NCI-H748 (cell line): ENCODE measurements around the gene ZBTB40.

Experiments
- DNase-seq: peaks from one replicate; lab custom pipeline; 2025; ENCODE audit not compliant: unreplicated experiment; lab: John Stamatoyannopoulos, UW

ZBTB40 gene

DNA sequence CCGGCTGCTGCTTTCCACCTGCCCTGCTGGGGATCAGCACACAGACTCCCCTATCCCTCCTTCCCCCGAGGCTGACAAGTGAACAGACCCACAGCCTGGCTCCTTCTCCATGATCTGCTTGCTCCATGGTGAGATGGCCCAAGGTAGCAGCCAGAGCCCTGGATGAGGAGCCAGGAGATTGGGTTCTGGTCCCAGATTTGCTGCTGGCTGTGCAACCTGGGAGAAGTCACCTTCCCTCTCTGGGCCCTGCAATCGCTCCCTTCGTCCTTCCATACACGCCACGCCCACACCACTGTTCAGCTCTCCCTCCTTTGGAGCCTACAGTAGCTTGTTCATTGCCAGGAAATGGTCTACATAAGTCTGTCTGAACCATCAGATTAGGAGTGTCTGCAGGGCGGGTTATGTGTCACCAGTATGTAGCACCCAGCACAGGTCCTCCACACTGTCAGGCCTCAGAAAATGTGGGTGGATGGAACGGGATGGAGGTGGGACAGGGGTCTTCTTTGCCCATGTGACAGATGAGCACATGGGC, 102.4 kb downstream of the ZBTB40 start:
- DNase-seq, result no peak

DNA sequence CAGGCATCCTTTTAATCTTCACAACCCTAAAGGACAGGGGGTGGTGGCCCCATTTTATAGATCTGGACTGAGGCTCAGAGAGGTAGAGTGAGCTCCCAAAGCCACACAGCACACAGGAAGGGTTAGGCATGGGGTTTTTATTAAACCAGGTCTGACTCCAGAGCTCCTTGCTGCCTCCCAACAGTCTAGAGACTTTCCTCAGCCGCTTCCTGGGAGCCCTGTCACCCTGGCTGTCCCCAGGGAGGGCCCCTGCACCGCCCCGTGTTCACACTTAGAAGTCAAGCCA, 103.7 kb downstream of the ZBTB40 start:
- DNase-seq, result no peak

DNA sequence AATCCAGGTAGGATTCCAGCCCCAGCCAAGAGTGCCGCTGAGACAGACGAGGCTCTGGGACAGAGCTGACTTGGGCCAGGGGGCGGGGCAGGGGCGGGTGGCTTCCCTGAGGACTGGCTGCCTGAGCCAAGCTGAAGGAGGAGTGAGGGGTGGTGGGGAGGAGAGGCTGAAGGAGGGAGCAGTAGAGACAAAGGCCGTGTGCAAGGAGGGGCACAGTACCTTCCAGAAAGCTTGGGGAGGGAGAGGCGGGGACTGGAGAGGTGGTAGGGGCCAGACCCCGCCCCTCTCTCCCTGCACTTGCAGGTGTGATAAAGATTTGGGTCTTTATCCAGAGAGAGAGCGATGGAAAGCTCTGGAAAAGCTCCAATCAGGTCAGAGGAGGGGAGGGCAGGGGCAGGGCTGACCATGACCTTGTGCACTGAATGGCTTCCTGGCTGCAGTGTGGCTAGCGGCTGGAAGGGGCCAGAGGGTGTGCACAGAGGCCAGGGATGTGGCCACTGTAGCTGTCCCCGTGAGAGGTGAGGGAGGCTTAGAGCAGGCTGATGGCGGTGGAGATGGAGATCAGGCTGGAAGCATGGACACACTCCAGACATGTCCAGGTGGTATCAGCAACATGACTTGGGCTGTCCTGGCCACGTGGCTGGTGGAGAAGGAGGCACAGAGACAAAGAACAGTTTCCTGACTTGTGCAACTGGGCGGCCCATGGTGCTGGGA, 104.9 kb downstream of the ZBTB40 start:
- no peak for DNase-seq

DNA sequence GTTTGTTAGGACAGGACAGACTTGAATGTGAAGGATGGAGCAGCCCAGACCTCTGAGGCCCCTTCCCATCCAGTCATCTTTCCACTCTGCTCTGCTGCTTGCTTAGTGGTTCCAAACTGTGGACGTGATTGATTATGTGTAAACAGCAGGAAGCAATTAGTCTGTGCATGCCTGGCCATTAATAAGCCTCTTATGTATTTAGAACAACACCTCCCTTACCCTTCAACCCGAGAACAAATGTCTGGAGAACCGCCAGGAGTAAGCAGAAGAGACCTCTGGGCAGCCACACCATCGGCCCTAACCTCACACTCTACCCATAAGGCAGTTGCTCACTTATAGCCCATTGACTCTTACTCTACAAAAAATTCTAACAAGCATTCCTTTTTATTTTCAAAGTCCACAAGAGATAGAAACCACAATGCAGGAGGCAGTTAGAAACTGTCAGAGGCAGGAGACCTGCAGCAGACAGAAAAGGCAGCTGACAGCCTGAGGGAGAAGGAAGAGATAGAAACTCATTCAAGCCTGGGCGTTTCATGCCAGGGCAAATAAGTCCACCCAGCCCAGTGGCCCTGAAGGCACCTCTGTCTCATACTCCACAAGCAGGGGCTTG, 105.8 kb downstream of the ZBTB40 start:
- peak; percentile 85 for DNase-seq

- peak; percentile 39 for DNase-seq
Measured at GRCh38 chr1:22562584-22563583, 111.2 kb downstream of the ZBTB40 start, which contains the start of gene EPHA8. Gene EPHA8 (plus strand): TSS chr1:22563489. CDS start chr1:22563636, 147 bp downstream.

DNA sequence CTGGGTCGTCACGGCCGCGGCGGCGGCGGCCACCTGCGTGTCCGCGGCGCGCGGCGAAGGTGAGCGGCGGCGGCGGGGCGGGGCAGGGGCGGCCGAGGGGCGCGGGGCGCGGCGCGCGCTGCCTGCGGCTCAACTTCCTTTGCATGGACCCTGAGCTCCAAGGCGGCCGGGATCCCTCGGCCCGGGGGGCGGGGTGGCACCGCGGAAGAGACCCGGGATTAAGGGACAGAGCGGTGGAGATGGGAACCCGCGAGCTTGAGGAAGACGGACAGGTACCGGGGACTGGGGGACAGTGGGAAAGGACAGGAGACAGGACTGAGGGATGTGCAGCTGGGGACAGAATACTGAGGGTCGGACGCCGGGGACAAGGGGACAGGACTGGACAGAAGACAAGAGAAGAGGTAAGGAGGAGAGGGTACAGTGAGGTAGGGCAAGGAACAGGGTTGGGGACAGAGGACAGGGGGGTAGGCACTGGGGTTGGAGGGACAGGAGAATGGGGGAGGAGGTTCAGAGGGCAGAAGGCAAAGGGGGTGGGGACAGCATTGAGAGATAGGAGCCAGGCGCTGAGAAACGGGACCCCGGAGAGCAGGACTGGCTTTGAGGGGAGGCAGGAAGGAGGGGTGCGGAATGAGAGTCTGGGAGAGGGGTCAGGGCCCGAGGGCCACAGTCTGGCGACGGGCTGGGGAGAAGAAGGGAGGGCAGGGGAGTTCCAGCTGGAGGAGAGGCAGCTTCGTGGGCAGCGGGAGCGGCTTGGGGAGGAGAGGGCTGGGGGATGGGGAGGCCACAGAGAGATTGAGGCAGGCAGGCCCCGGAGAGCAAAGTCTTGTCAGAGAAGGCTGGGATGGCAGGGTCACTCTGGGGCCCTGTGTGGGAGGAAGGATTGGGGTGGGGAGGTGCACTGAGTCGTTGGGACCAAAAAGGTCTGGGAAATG, 112.3 kb downstream of the ZBTB40 start:
- DNase-seq, result peak; percentile 39

- DNase-seq, result no peak
Measured at GRCh38 chr1:22566161-22566560, 114.5 kb downstream of the ZBTB40 start.

GRCh38 chr1:22567197-22567596, 115.5 kb downstream of the ZBTB40 start:
- DNase-seq, result no peak

DNA sequence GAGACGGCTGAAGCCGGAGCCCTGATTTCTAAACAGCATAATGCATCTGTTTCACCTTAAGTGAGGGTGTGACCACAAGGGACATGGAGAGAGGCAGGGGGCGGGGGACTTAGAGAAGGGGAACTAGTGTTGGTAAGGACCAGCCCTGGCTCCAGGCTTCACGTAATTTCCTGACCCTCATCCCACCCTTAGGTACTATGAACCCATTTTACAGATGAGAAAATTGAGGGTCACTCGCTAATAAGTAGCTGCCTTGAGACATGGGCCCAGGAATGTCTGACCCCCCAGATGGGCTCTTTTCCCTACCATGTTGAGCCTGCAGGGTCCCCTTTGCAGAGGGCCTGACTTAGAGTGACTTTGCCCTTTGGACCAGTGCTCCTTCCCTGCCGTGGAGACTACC, 116.3 kb downstream of the ZBTB40 start:
- no peak for DNase-seq

- no peak for DNase-seq
Measured at GRCh38 chr1:22569269-22569668, 117.6 kb downstream of the ZBTB40 start.

DNA sequence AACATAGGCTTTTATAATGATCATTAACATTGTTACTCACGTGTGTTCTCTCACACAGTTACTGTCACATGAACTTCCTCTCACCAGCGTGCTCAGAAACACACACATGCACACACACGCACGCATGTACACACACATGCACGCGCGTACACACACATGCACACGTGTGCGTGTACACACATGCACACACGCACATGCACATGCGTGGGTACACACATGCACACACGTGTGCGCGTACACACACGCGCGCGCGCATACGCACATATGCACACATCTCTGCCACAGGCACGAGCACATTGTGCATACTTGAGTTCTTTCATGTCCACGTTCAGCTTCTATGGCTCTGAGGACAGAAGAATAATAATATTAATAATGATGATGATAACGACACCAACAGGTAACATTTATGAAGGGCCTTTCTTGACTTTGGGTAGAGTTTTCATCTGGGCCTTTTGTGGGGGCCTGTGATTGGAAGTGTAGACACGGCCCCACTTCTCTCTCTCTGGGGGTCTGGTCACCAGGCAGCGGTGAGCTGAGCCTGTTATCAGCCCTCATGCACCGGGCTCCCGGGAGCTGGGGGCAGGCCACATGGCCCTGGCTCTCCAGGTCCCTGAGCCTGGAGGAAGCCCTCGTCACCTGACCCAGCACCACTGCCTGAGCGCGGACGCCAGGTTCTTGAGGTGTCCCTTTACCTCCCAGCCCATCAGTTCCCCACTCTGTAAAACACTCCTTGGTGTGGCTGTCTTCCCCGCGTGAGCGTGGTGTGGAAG, 118.7 kb downstream of the ZBTB40 start:
- no peak for DNase-seq

- DNase-seq, result no peak
Measured at GRCh38 chr1:22572818-22573217, 121.2 kb downstream of the ZBTB40 start.

DNA sequence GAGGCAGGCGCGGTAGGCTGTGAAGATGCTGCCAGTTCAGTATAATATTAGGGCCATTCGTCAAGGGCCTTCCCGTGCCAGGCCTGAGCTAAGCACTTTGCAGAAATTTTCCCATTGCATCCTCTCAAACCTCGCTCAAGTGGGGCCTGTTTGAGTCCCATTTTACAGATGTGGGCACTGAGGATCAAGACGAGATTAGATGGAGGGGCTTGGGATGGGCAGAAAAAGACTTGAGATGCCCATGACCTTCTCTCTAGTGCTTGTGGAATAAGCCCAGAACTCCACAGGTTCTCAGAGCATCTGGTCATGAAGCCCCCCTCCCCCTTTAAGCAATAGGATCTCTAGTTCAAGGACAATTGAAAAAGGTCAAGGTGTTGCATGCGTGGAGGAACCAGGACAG, 121.6 kb downstream of the ZBTB40 start:
- no peak for DNase-seq

- DNase-seq, result no peak
Measured at GRCh38 chr1:22575532-22576149, 124.0 kb downstream of the ZBTB40 start.

DNA sequence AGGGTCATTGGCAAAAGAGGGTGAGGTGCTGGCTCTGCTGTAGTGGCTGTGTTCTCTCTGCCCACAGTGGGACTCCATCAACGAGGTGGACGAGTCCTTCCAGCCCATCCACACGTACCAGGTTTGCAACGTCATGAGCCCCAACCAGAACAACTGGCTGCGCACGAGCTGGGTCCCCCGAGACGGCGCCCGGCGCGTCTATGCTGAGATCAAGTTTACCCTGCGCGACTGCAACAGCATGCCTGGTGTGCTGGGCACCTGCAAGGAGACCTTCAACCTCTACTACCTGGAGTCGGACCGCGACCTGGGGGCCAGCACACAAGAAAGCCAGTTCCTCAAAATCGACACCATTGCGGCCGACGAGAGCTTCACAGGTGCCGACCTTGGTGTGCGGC, 124.5 kb downstream of the ZBTB40 start:
- DNase-seq, result no peak

DNA sequence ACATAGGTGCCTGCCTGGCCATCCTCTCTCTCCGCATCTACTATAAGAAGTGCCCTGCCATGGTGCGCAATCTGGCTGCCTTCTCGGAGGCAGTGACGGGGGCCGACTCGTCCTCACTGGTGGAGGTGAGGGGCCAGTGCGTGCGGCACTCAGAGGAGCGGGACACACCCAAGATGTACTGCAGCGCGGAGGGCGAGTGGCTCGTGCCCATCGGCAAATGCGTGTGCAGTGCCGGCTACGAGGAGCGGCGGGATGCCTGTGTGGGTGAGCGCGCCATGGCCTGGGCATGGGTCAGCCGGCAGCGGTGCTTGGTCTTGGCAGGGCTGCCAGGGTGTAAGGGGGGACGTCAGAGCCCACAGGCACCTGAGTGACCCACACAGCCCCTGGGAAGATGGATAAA, 125.0 kb downstream of the ZBTB40 start:
- DNase-seq, result no peak

- DNase-seq, result no peak
Measured at GRCh38 chr1:22578732-22579361, 127.2 kb downstream of the ZBTB40 start.

- DNase-seq, result no peak
Measured at GRCh38 chr1:22579541-22580155, 128.0 kb downstream of the ZBTB40 start.
